ENCODE data around the gene MARF1. TPM values are rescaled to one million over a fixed set of nuclear protein-coding genes. Genes with fewer than 3 reads are reported as not detected.

The MARF1 gene
- total RNA-seq, 1 experiment from 2014 or later, result 4.8 TPM

- DNase-seq (ENCODE audit: low spot score), result no peak
Measured at GRCh38 chr16:15602285-15603044, 40.5 kb downstream of the MARF1 start.

GRCh38 chr16:15601212-15601879, 41.6 kb downstream of the MARF1 start:
- no peak for DNase-seq (ENCODE audit: low spot score)

GRCh38 chr16:15599303-15600070, 43.5 kb downstream of the MARF1 start:
- DNase-seq (ENCODE audit: low spot score), result no peak

GRCh38 chr16:15598648-15599190, 44.2 kb downstream of the MARF1 start:
- no peak for DNase-seq (ENCODE audit: low spot score)

- no peak for DNase-seq (ENCODE audit: low spot score)
Measured at GRCh38 chr16:15597822-15598647, 44.9 kb downstream of the MARF1 start.

- no peak for DNase-seq (ENCODE audit: low spot score)
Measured at GRCh38 chr16:15597135-15597534, 45.8 kb downstream of the MARF1 start.

GRCh38 chr16:15594711-15595320, 48.1 kb downstream of the MARF1 start:
- DNase-seq (ENCODE audit: low spot score), result no peak

- no peak for DNase-seq (ENCODE audit: low spot score)
Measured at GRCh38 chr16:15593235-15593634, 49.7 kb downstream of the MARF1 start.

GRCh38 chr16:15592324-15592723, 50.6 kb downstream of the MARF1 start:
- DNase-seq (ENCODE audit: low spot score), result no peak

- no peak for DNase-seq (ENCODE audit: low spot score)
Measured at GRCh38 chr16:15587152-15587825, 55.7 kb downstream of the MARF1 start.

- DNase-seq (ENCODE audit: low spot score), result no peak
Measured at GRCh38 chr16:15586716-15587115, 56.2 kb downstream of the MARF1 start.

- no peak for DNase-seq (ENCODE audit: low spot score)
Measured at GRCh38 chr16:15585956-15586355, 57.0 kb downstream of the MARF1 start.

- DNase-seq (ENCODE audit: low spot score), result no peak
Measured at GRCh38 chr16:15583526-15583925, 59.4 kb downstream of the MARF1 start.

- no peak for DNase-seq (ENCODE audit: low spot score)
Measured at GRCh38 chr16:15581127-15581815, 61.7 kb downstream of the MARF1 start.

- DNase-seq (ENCODE audit: low spot score), result no peak
Measured at GRCh38 chr16:15578824-15579223, 64.1 kb downstream of the MARF1 start.

- no peak for DNase-seq (ENCODE audit: low spot score)
Measured at GRCh38 chr16:15576960-15577958, 65.7 kb downstream of the MARF1 start.

- DNase-seq (ENCODE audit: low spot score), result no peak
Measured at GRCh38 chr16:15575293-15576049, 67.5 kb downstream of the MARF1 start.

- no peak for DNase-seq (ENCODE audit: low spot score)
Measured at GRCh38 chr16:15574614-15574948, 68.4 kb downstream of the MARF1 start.

Data from H4 (cell line).